ENCODE results near the gene FOXQ1. TPM values are rescaled to one million over a fixed set of nuclear protein-coding genes. Genes with fewer than 3 reads are reported as not detected.

The FOXQ1 gene, protein sequence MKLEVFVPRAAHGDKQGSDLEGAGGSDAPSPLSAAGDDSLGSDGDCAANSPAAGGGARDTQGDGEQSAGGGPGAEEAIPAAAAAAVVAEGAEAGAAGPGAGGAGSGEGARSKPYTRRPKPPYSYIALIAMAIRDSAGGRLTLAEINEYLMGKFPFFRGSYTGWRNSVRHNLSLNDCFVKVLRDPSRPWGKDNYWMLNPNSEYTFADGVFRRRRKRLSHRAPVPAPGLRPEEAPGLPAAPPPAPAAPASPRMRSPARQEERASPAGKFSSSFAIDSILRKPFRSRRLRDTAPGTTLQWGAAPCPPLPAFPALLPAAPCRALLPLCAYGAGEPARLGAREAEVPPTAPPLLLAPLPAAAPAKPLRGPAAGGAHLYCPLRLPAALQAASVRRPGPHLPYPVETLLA
- total RNA-seq, result not detected in 2 replicates

DNA sequence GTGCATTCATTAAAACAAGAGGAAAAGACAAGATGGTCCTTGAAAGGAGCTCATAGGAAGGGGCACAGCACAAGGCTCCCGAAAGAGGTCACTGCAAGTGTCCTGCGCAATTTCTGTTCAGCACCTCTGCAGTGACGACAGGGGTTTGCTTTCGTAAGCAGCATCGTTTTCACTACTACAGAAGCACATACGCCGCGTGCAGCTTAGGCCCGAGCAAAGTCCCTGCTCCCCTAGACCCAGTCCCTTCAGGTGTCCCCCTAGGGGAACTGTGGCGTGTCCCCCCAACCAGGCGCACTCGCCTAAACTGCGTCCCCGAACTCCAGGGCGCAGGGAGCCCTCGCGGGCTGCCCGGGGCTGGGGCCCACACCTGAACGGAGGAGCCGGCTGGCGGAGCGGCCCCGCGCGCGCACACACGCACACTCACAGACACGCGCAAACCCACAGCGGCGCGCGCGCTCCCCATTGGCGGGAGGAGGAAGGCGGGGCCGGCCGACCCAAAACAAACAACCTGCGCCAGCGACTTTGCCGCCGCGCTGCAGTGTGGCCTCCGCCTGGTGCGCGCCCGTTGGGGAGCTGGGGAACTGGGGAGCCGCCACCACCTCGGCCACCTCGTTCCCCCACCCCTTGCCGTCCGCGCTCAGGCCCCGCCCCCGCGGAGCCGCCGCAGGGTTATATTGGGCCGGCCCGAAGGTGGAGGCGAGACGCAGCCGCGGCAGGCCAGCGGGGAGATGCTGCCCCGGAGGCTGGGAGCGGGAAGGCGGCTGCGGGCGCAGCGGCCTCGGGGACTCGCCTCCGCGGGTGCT lies at the start of gene FOXQ1:
FOXQ1 (plus strand) TSS at position 699 of the 803 bp plus-strand sequence. CDS start 607 bp downstream, outside the sequence.
- intact Hi-C loops (cut with micrococcal nuclease), result loop anchor here (5.0 kb wide), 1 partner anchor 301 kb away; no protein-coding TSS in a partner anchor

DNA sequence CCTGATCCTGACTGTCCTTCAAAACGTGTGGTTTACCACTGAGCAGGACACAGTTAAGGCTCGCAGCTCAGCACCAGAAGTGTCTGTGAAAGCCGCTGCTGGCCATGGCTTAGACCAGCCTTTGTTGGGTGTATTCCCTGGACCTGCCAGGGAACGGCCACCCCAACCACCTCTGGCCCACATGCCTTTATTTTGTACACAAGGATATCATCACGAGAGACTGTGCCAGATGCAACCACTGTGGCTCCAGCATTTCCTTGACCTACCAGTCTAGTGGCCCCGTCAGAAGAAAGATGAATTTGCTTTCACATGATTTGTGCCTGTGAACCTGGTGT lies 49.2 kb upstream of the FOXQ1 start:
- intact Hi-C loops (cut with micrococcal nuclease), result no loop called here

DNA sequence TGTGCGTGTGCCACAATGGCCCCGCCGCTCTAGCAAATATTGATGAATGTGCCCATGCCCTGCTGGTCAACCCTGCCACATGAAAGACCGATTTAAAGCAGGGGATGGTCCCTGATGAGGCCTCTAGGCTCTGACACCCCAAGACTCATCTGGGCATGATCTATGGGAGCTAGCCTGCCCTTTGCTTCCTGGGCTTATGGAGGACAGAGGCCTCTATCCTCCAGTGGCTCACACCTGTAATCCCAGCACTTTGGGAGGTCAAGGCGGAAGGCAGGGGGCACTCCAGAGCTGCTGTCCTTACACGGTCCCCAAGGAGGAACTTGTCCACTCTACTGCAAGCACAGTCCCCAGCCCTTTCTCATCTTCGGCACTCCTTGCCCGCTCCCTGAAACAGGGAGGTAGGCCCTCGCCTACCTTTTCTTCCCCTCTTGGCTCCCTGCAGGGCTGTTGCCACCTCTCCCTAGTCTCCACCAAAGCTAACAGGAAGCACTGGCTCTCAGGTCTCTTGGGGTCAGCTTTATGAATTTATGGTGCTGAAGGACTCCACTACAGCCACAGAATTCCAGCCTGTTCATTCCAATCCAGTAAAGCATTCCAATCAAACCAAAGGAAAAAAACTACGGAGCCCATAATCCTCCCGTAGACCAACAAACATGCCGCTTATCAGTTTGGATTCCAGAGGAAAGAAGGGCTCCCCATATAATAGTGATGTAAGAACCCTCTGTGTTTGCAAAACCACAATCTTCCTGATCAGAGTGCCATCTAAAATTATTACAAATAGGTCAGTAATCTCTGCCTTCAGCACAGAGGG lies 48.7 kb upstream of the FOXQ1 start:
- intact Hi-C loops (cut with micrococcal nuclease), result no loop called here

DNA sequence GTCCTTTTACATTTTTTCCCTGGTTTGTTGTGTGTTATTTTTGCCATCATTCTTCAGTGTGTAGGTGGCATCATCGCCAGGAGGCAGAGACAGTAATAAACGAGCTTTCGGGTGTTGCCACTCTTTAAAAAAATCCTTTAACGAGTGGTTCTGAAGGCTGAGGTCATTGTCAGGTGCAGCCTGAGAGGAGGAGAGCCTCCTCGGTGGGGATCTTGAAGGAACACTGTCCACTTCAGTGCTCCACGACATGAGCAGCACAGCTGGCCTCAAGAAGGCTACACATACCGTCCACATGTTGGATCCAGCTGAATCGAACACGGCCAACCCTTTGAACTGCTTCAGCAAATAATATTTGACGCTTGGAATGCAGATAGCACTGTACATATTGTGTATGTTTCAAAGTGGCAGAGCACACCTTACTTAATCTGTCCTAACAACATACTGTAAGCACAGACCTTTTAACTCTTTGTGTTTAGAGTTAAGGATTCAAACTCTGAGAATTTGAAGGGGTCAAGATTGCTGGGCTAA lies 48.0 kb upstream of the FOXQ1 start:
- intact Hi-C loops (cut with micrococcal nuclease), result no loop called here

DNA sequence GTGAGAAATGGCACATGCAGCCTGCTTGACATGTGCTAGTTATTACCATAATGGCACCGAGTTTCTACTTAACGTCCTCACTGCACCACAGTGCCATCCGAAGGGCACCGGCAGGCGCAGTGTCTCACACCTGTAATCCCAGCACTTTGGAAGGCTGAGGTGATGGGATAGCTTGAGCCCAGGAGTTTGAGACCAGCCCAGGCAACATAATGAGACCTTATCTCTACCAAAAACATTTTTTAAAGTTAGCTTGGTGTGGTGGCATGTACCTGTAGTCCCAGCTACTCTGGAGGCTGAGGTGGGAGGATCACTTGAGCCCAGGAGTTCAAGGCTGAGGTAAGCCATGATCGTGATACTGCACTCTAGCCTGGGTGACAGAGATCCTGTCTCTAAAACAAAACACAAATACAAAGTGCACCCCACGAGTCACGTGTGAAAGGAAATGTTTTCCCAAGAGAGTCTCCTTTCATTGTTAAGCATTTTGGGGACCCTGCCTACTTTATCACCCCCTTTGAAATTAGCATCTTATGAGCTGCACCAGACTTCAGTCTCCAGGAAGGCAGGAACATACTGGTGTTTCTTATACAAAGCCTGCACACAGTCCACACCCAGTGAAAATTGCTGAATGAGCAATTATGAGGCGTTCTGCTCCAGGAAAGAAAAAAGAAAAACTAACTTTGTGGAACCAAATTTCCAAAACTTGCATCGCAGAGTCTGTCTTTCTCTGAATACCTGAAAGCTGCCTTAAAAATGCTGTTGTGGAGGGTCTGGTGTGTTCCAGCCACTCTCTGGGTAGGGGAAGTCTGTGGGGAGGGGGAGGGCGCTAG lies 47.1 kb upstream of the FOXQ1 start:
- intact Hi-C loops (cut with micrococcal nuclease), result no loop called here

DNA sequence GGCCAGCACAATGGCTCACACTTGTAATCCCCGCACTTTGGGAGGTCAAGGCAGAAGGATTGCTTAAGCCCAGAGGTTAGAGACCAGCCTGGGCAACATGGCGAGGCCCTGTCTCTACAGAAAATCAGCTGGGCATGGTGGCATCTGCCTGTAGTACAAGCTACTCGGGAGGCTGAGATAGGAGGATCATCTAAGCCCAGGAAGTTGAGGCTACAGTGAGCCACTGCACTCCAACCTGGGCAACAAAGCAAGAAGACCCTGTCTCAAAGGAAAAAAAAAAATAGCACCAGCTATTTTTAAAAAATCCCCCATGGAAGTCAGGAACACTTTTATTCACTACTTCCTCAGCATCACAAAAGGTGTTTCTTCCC lies 45.2 kb upstream of the FOXQ1 start:
- intact Hi-C loops (cut with micrococcal nuclease), result no loop called here

DNA sequence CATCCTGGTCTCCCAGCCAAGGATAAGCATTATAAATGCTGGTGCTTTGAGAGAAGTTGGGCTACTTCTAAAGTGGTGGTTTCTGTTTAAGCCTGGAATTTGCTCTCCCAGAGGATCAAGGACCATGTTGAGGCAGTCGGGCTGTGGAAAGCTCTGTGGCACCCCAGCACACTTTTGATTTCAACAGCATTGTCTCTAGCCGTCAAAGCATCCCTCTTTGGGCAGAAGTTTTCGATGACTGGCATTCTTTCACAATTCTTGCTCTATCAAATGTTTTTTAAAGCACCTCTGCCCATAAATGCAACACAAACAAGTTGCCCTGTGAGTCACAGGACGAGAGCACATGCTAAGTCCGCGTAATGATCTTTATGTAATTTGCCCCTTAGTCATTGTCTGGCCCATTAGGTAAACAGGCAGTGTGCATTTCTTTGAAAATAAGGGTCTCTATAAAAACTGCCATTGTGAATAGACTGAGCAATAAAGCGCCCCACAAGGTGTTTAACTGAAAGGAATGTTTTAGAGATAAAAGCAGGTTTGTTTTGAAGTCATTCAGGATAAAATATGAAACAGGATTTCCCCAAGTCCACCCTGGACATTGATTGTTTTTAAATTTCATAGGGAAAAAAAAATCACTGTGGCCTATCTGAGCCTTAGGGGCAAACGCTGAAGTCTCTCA lies 44.7 kb upstream of the FOXQ1 start:
- intact Hi-C loops (cut with micrococcal nuclease), result no loop called here

DNA sequence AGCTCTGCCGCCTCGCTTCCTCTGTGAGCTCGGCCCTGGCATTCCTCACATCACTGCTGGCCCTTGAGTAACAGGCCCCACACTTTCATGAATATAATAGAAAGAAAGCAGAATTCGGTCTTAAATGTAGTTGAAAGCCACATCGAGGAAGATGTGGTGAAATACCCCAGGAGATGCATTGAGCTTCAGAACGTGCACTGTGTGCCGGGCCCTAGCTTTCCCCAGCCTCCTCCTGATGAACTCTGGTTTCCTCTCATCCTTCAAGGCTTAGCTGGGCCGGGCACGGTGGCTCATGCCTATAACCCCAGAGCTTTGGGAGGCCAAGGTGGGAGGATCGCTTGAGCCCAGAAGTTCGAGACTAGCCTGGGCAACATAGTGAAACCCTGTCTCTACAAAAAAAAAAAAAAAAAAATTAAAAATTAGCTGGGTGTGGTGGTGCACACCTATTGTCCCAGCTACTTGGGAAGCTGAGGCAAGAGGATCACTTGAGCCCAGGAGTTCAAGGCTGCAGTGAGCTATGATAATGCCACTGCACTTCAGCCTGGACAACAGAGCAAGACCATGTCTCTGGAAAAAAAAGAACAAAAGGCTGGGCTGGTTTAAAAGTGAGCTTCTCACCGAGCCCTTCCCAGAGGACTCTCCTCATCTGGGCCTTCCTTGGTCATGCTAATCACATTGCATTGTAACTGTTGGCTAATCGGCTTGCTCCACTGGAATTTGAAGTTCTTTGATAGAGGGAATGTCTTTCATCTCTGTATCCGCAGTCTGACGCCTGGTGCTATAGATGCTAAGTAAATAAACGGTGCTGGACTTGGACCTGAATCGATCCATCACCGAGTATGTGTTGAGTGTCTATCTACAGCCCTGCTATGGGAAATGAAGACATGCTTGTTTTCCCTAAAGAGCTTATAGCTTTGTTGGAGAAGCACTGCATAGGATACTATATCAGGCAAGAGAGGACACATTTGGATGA lies 43.8 kb upstream of the FOXQ1 start:
- intact Hi-C loops (cut with micrococcal nuclease), result no loop called here

DNA sequence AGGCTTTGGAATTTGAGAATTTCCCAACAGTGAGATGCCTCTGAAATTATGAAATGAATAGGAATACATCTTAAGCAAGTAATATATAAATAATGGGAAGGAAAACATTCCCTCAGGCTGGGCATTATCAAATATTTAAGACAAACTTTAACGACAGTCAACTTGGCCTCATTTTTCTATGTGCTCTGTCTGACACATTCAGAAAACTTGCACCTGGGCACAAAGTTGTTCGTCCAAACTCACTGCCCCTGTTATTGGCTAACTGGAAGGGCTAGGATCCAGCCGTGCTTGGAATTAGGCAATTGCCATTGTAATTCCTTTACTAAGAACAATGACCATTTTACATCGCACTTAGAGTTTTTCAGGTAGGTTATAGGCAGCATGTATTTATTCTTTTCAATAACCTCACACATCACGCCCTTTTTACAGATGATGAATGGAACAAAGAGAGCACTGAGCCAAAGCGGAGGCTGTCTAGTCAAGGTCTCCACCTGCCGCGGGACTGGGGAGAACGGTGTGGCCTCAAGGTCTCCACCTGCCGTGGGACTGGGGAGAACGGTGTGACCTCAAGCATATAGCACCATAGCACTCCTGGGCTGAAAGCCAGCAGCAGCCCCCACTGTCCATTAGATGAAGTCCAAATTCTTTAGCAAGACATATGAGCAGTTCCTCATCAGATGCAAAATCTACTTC lies 40.7 kb upstream of the FOXQ1 start:
- intact Hi-C loops (cut with micrococcal nuclease), result no loop called here

DNA sequence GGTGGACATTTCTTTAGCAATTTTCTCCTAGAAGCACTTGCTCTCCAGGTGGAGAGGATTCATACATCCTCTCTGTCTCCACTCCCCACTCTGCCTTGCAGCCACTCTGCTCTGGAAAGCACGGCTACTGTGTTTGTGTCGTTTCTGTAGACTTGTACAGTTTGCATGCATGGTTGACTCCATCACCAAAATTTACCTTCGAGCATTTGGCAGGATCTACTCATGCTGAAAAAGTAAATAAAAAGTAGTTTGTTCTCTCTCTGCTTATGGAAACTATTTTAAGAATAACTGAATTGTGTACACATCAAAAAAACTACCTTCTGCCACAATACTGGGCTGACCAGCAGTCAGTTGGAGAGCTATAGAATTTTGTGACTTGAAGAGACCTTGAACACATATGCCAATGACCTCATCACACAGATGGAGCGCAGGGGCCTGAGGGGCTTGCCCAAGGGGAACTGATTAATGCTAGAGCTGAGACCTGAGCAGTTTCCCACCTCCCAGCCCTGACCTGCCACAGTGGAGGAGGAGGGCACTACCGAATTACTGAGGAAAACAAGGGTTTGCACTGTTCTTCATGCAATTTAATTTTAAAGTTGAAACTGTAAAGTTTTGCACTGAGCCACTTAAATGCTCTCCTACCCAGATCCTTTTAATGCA lies 33.7 kb upstream of the FOXQ1 start:
- intact Hi-C loops (cut with micrococcal nuclease), result no loop called here

DNA sequence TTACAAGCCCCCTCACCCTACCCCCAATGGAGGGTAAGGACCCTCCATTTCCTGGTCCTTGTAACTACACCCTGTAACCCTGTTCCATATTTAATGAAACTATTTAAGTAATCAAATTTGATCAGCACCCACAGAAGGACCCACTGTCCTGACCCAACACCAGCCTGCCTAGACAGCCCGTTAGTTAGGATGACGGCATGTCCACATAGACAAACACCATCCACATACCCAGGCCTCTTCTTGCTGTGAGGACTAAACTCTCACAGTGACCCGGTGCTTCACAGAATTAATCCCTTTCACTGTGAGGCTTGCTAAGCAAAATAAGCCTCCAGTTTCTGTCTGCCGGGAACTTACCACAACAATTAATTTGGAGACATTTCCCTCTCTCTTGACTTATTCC lies 32.8 kb upstream of the FOXQ1 start:
- intact Hi-C loops (cut with micrococcal nuclease), result no loop called here

DNA sequence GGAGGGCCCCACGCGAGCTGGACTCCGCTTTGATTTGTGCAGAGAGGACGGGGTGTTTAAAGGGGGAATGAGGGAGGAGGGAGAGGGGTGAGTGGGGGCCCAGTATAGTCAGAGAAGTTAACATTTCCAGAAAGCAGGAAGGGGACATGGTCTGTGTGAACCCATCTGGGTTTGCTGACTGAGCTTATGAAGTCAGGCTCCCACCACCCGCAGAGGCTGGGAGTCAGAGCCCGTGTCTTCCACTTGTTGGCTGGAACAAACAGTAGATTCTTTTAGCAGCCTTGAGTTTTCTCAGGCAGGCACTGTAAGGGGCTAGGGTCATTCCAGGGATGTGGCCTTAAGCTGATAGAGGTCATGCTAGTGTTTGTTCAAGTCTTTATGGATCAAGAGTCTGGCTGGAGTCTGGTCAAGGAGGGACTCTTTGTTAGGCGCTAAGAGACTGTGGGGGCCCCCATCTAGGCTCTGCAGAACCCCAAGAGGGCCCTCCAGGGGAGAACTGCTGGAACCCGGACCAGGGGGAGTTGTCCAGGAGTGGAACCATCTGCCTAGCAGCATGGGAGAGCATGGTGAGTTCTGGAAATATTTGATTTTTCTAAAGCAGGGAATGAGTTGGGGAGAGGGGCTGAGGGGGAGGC lies 31.1 kb upstream of the FOXQ1 start:
- intact Hi-C loops (cut with micrococcal nuclease), result no loop called here

DNA sequence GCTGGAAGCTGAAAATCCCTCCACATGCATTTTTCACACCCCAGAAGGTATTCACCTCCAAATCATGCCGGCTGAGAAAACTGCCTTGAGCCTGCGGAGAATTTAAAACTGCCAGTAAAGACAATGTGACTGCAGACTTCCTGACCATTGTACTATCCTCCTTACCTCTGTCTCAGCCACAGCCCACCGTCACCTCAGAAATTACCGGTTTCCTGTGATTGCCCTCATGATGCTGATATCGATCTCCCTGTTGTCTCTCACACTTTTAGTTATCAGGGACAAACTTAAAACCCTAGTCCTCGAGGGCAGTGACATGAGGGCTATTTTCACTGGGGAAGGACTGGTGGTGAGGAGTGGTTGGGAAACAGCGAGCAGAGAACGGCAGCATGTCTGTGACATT lies 30.2 kb upstream of the FOXQ1 start:
- intact Hi-C loops (cut with micrococcal nuclease), result no loop called here

DNA sequence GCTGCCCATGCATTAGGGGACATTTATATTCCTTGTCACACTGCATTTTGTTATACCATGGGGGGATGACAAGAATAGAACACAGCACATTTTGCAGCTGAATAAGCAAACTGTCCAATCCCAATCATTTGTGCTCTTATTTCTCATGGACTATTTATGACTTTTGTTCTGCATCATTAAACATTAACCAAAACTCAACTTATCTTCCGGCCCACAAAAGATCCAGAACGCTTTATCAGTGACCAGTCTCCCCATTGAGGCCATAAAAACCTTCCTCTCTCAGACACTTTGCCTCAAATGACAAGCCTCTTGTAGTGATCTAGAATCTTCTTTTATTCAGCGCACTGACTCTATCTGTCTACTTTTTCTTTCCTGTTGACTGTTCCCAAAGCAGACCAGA lies 28.4 kb upstream of the FOXQ1 start:
- intact Hi-C loops (cut with micrococcal nuclease), result no loop called here

DNA sequence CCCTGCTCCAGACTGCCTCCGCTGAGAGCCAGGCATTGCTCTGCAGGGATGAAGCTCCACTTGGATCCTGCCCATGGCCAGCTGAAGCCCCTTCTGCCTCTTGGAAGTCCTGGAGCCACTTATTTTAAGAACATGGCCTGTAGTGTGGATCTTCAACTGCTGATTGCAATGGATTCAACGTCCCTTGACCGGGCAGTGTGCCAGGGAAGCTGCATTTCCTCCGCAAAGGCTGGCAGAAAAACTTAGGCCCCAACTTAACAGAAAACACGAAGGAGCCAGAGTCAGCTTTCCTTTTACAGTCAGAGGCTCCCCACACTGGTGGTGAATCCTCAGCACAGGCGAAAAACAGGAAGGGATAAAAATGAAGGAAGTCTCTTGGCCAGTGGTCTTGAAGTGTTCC lies 26.3 kb upstream of the FOXQ1 start:
- intact Hi-C loops (cut with micrococcal nuclease), result no loop called here

DNA sequence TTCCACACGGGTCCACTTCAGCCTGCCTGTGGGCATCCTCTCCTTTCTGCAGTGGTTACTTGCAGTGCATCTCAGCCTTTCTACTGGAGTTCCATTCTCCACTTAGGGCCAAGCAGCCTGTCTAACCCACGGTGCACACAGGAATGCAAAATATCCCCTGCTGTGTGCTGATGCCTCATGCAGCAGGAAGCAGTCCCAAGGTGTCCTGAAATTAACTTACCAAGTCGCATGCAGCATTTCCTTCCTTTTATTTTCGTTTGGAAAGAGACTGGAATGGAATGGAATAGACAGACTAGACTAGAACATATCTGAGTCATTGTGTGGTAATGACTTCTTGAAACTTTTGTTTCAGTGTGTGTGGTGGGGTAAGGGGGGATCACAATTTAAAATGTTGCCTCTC lies 25.9 kb upstream of the FOXQ1 start:
- intact Hi-C loops (cut with micrococcal nuclease), result no loop called here

DNA sequence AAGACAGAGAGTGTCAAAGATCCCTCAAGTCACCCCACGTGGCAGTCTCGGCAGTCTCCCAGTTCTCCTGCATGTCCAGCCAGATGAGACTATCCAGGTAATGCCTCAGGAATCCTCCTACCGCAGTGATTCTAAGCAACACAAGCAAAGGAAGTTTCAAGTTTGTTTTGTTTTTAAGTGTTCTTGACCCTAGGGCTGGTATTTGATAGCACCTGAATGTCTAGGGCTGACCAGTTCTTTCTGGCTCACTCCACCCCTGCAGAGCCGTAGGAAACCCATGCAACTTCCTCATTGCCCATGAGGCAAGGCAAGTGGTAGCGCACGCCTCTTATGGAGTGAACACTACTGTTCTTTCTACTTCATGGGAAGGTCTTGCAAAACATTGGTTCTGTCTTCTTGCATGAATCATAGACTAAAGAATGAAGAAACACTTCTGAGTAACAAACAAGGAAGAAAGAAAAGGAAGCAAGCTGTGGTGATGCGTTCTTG lies 24.8 kb upstream of the FOXQ1 start:
- intact Hi-C loops (cut with micrococcal nuclease), result no loop called here

Measured in T-helper 2 cell treated with Interferon-gamma antibody and Interleukin-4, amounts not matched to agents 100 ng/mL and 5 ng/mL, for 36 hours (primary cell).